K562 (cell line): Measurements from ENCODE around the gene PELI2. TPM values are rescaled to one million over a fixed set of nuclear protein-coding genes. Genes with fewer than 3 reads are reported as not detected.

Source experiments
- ATAC-seq: fragments of 200-7000 bp; cut with Tn5 transposase; 3 replicates; pipeline ENCODE4 v1.9.1; 2020; ENCODE audit warnings: moderate library complexity
- BruUV-seq: library from RNA; stranded (reverse); fragments of 400-500 nt; replicated peaks from 2 replicates; lab custom pipeline; 2021; lab: Mats Ljungman, UMichigan
- CTCF ChIA-PET: fragments of 300-600 bp; formaldehyde crosslinking; extraction: SDS; loops from one replicate; lab custom pipeline; 2021; ENCODE audit warnings: low intra/inter-chr PET ratio; lab: Yijun Ruan, JAX
- POLR2A ChIA-PET: fragments of 300-600, 350-650 bp; sonication (Branson Sonifier 250); formaldehyde crosslinking; extraction: SDS; loops from one replicate; lab custom pipeline; 2021; ENCODE audit warnings: antibody characterized with exemption, inconsistent platforms; lab: Yijun Ruan, JAX
- DNase-seq, 4 experiments: peaks; one replicate each; pipeline versions ENCODE4 v3.0.0 to v3.0.0-alpha.2; 2011 to 2018; ENCODE audit warnings: low spot score in 3 of 4, mixed read lengths in 3 of 4; ENCODE audit errors: extremely low read depth in 1 of 4
- FAIRE-seq: peaks from 2 replicates; lab custom pipeline; 2011; peaks lifted over from hg19 to GRCh38; lab: Jason Lieb, UNC
- H2AFZ ChIP-seq: 2 replicates; pipeline ENCODE4 v1.6.0; 2011; ENCODE audit warnings: low read depth, low read length, control low read depth, inconsistent platforms
- H3K27ac ChIP-seq: fragments of 200-600 bp; 3 replicates; pipeline ENCODE4 v1.8.0; 2011; ENCODE audit warnings: low read depth, mild to moderate bottlenecking, control low read depth, inconsistent platforms, low read length, moderate library complexity, mixed read lengths; ENCODE audit errors: extremely low read depth
- H3K27me3 ChIP-seq, 2 experiments: fragments of 300-600 bp in 1 of 2; 2 replicates in 1 of 2; 3 replicates in 1 of 2; pipeline versions ENCODE4 v1.6.0 to v1.8.0; 2011; ENCODE audit warnings: inconsistent platforms in 2 of 2, low read length in 2 of 2, mild to moderate bottlenecking in 1 of 2, mixed read lengths in 1 of 2, moderate library complexity in 1 of 2; ENCODE audit not compliant: control insufficient read depth in 2 of 2, insufficient read depth in 2 of 2
- H3K36me3 ChIP-seq: fragments of 300-600 bp; 3 replicates; pipeline ENCODE4 v1.8.0; 2011; ENCODE audit warnings: mild to moderate bottlenecking, low read length, inconsistent platforms; ENCODE audit not compliant: control insufficient read depth, insufficient read depth
- H3K4me1 ChIP-seq, 2 experiments: fragments of 200-600 bp in 1 of 2; replicated peaks in 1 of 2; 2 replicates in 1 of 2; 3 replicates in 1 of 2; pipeline versions ENCODE4 v1.5.1 to v1.8.0; 2011; ENCODE audit warnings: inconsistent platforms in 2 of 2, low read length in 2 of 2, mild to moderate bottlenecking in 1 of 2, mixed read lengths in 1 of 2, moderate library complexity in 1 of 2; ENCODE audit not compliant: control insufficient read depth in 2 of 2, insufficient read depth in 2 of 2
- H3K4me2 ChIP-seq: 2 replicates; pipeline ENCODE4 v1.6.1; 2011; ENCODE audit warnings: low read length, control low read depth, inconsistent platforms, mixed read lengths; ENCODE audit not compliant: insufficient read depth
- H3K4me3 ChIP-seq: fragments of 200-600 bp; sonication (generic), shearing (Covaris generic); 2 replicates; pipeline ENCODE4 v1.5.1; 2016; ENCODE audit warnings: control low read depth, inconsistent platforms
- H3K79me2 ChIP-seq: fragments of 200-600 bp; 3 replicates; pipeline ENCODE4 v1.8.0; 2011; ENCODE audit warnings: low read length, inconsistent platforms; ENCODE audit not compliant: control insufficient read depth, insufficient read depth
- H3K9ac ChIP-seq, 2 experiments: 2 replicates each; pipeline versions ENCODE4 v1.6.0 to v1.6.1; 2011; ENCODE audit warnings: low read depth in 2 of 2, low read length in 2 of 2, control low read depth in 1 of 2, inconsistent platforms in 1 of 2, mild to moderate bottlenecking in 1 of 2, mixed read lengths in 1 of 2; ENCODE audit not compliant: insufficient read depth in 1 of 2
- H3K9me1 ChIP-seq: one replicate; pipeline ENCODE4 v1.6.0; 2011; ENCODE audit warnings: inconsistent platforms, mild to moderate bottlenecking, low read length, moderate library complexity; ENCODE audit not compliant: control insufficient read depth, insufficient read depth
- H3K9me3 ChIP-seq: replicated peaks from 2 replicates; pipeline ENCODE4 v1.5.1; 2011; ENCODE audit warnings: low read depth, low read length, inconsistent platforms; ENCODE audit not compliant: control insufficient read depth, insufficient read depth
- H4K20me1 ChIP-seq: replicated peaks from 2 replicates; pipeline ENCODE4 v1.6.1; 2011; ENCODE audit warnings: low read length, inconsistent platforms, mixed read lengths; ENCODE audit not compliant: control insufficient read depth, insufficient read depth
- BRF1 ChIP-seq: IDR thresholded peaks from 3 replicates; pipeline ENCODE4 v1.6.1; 2011; ENCODE audit warnings: borderline replicate concordance, mild to moderate bottlenecking; ENCODE audit not compliant: insufficient read length; ENCODE audit errors: extremely low read depth
- NR2F6 ChIP-seq: fragments of 450-650 bp; formaldehyde crosslinking; IDR thresholded peaks from 2 replicates; pipeline ENCODE4 v1.4.0; 2020; ENCODE audit warnings: mild to moderate bottlenecking
- SMAD4 ChIP-seq: fragments of 250-450 bp; sonication (Bioruptor Pico); conservative IDR thresholded peaks from 2 replicates; pipeline ENCODE4 v1.8.0; 2021; ENCODE audit warnings: inconsistent platforms, mild to moderate bottlenecking, moderate library complexity
- SRSF9 ChIP-seq: fragments of 200-400 bp; formaldehyde crosslinking; IDR thresholded peaks from 2 replicates; pipeline ENCODE4 v1.6.1; 2017; ENCODE audit warnings: low read depth, low read length, borderline replicate concordance
- ZBTB49 ChIP-seq: sonication (generic); formaldehyde crosslinking; IDR thresholded peaks from 2 replicates; pipeline ENCODE4 v1.8.0; 2022; ENCODE audit warnings: missing genetic modification reagents, mild to moderate bottlenecking, borderline replicate concordance
- ZNF212 ChIP-seq: fragments of 450-650 bp; formaldehyde crosslinking; IDR thresholded peaks from 2 replicates; pipeline ENCODE4 v1.4.0; 2020; ENCODE audit warnings: mild to moderate bottlenecking
- ZNF57 ChIP-seq: fragments of 450-650 bp; formaldehyde crosslinking; IDR thresholded peaks from 2 replicates; pipeline ENCODE4 v1.4.0; 2020; ENCODE audit warnings: mild to moderate bottlenecking, moderate library complexity
- WGBS: fragments of 100-300 bp; shearing (Covaris generic); methylation state at CpG from one replicate; pipeline ENCODE4 v1.1.6; 2016; ENCODE audit warnings: low coverage, mixed read lengths; ENCODE audit not compliant: insufficient coverage; ENCODE audit errors: missing lambda C conversion rate; 5-methylcytosine and 5-hydroxymethylcytosine counted together
- in situ Hi-C: fragments of 300-500 bp; cut with MboI; formaldehyde crosslinking; loops from 4 replicates; pipeline ENCODE4 v1.15.0; 2018; ENCODE audit warnings: inconsistent platforms, mixed read lengths
- intact Hi-C: fragments of 100-400 bp; cut with micrococcal nuclease; formaldehyde crosslinking; loops from 2 replicates; pipeline ENCODE4 v1.14.2; 2022
- polyA plus RNA-seq, 8 experiments: library from polyadenylated mRNA; depleted of rRNA in 4 of 8; stranded (reverse) in 5 of 8; unstranded in 3 of 8; fragments of >200 nt; fragmentation: Nextera tagmentation in 2 of 8; fragmentation: Illumina TruSeq in 1 of 8; extraction: Ambion mirVana in 2 of 8; extraction: Trizol in 1 of 8; gene quantifications; 2 replicates each; pipeline versions ENCODE4 v1.2.1 to v1.2.3, GENCODE V29; 2011 to 2014; ENCODE audit warnings: inconsistent platforms in 1 of 8, missing spikeins in 1 of 8
- total RNA-seq, 7 experiments: library from RNA; depleted of rRNA in 6 of 7; stranded (reverse); fragments of >200 nt in 6 of 7; fragmentation: Illumina TruSeq in 2 of 7; extraction: Trizol in 2 of 7; gene quantifications; 2 replicates each; pipeline versions ENCODE4 v1.2.1 to v1.2.3, GENCODE V29; 2011 to 2021; ENCODE audit warnings: low replicate concordance in 1 of 7
- TF ChIP-seq, protein P1 (sequence below): fragments of 250-450 bp; sonication (Bioruptor Pico); IDR thresholded peaks from 2 replicates; pipeline ENCODE4 v1.4.0; 2020

PELI2 gene
- total and polyA plus RNA-seq, 9 of the 15 experiments (the other 6 are each of a cell fraction or from before 2014, with no cell fraction given), result 0.20 to 1.5 (median 0.44) TPM

GRCh38 chr14:56177036-56177435, 58.8 kb downstream of the PELI2 start:
- no peak overlapping the region for H3K27ac ChIP-seq
- no peak overlapping the region for H2AFZ ChIP-seq
- ATAC-seq, result no peak
- no peaks in the 10 kb centered on the region for H3K79me2 ChIP-seq
- H3K9me3 ChIP-seq, result no peaks in the 10 kb centered on the region
- TF ChIP-seq SMAD4, result no peak
- TF ChIP-seq BRF1, result no peak
- TF ChIP-seq ZNF212 (CRISPR knock-in tag), result no peak
- TF ChIP-seq ZNF57, result no peak
- TF ChIP-seq SRSF9, result no peak
- no peak for TF ChIP-seq ZBTB49
- TF ChIP-seq, protein P1, sequence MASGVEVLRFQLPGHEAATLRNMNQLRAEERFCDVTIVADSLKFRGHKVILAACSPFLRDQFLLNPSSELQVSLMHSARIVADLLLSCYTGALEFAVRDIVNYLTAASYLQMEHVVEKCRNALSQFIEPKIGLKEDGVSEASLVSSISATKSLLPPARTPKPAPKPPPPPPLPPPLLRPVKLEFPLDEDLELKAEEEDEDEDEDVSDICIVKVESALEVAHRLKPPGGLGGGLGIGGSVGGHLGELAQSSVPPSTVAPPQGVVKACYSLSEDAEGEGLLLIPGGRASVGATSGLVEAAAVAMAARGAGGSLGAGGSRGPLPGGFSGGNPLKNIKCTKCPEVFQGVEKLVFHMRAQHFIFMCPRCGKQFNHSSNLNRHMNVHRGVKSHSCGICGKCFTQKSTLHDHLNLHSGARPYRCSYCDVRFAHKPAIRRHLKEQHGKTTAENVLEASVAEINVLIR (CRISPR knock-in tag), result no peak
- no peak for TF ChIP-seq NR2F6 (CRISPR knock-in tag)
- no peaks in the 10 kb centered on the region for H3K9me1 ChIP-seq
- no peak overlapping the region for H3K4me2 ChIP-seq
- H4K20me1 ChIP-seq, result no peaks in the 10 kb centered on the region
- H3K27me3 ChIP-seq, result no peaks in the 10 kb centered on the region
- POLR2A ChIA-PET, result no interaction called here
- CTCF ChIA-PET, result no interaction called here
- DNase-seq, result no peak
- FAIRE-seq, result no peak
- peaks cover 0 to 14% of the 10 kb centered on the region in 2 experiments; a peak in 4 of 5 replicates for H3K4me1 ChIP-seq
- intact Hi-C loops (no loop called here), in situ Hi-C loops (no loop called here)
- no peaks in the 10 kb centered on the region for H3K36me3 ChIP-seq
- H3K9ac ChIP-seq, result no peak overlapping the region
- BruUV-seq, result no TSS peak
- WGBS, result 38% methylated on average over 2 of the region's 2 CpGs
- no peak overlapping the region for H3K4me3 ChIP-seq
